Mesothelial cell of epicardium (in vitro differentiated cells): ENCODE data around the gene PTPRG. TPM values are rescaled to one million over a fixed set of nuclear protein-coding genes. Genes with fewer than 3 reads are reported as not detected.

ENCODE experiments used
- DNase-seq, 2 experiments: peaks; one replicate each; pipeline ENCODE4 v3.0.0; 2021; ENCODE audit warnings: low spot score in 2 of 2; ENCODE audit not compliant: unreplicated experiment in 2 of 2
- H3K27ac Mint-ChIP-seq: 2 replicates; pipeline ENCODE4 v1.8.0; 2021; ENCODE audit warnings: mixed read lengths
- H3K27me3 Mint-ChIP-seq: 2 replicates; pipeline ENCODE4 v1.8.0; 2021; ENCODE audit warnings: low read depth, mixed read lengths
- H3K36me3 Mint-ChIP-seq: 2 replicates; pipeline ENCODE4 v1.8.0; 2021; ENCODE audit warnings: mixed read lengths
- H3K4me1 Mint-ChIP-seq: 2 replicates; pipeline ENCODE4 v1.8.0; 2021; ENCODE audit warnings: mixed read lengths
- H3K4me3 Mint-ChIP-seq: 2 replicates; pipeline ENCODE4 v1.8.0; 2021; ENCODE audit warnings: mild to moderate bottlenecking, moderate library complexity, mixed read lengths
- H3K9me3 Mint-ChIP-seq: 2 replicates; pipeline ENCODE4 v1.8.0; 2021; ENCODE audit warnings: mixed read lengths
- CTCF ChIP-seq: fragments of 200-600 bp; sonication (generic); IDR thresholded peaks from one replicate; pipeline ENCODE4 v1.5.0; 2021; ENCODE audit warnings: antibody characterized with exemption; ENCODE audit not compliant: unreplicated experiment
- total RNA-seq: library from RNA; stranded (reverse); gene quantifications from 3 replicates; pipeline ENCODE4 v1.2.1, GENCODE V29; 2021

PTPRG gene
- total RNA-seq, 1 donor from 2014 or later = 40.4 TPM

- Mint-ChIP-seq H3K4me1 (no peaks in the 10 kb centered on the region), H3K27ac (no peak overlapping the region), H3K27me3 (no peaks in the 10 kb centered on the region), H3K36me3 (no peaks in the 10 kb centered on the region), H3K4me3 (no peak overlapping the region), H3K9me3 (no peaks in the 10 kb centered on the region)
- TF ChIP-seq CTCF = no peak
- no peak for DNase-seq
Measured at GRCh38 chr3:61989681-61990080, 428.3 kb downstream of the PTPRG start.

- no peak for DNase-seq
- H3K4me3 Mint-ChIP-seq = no peak overlapping the region
- no peak for TF ChIP-seq CTCF
- H3K36me3 Mint-ChIP-seq = no peaks in the 10 kb centered on the region
- no peak overlapping the region for H3K27ac Mint-ChIP-seq
- H3K4me1 Mint-ChIP-seq = no peaks in the 10 kb centered on the region
- H3K27me3 Mint-ChIP-seq = no peaks in the 10 kb centered on the region
- no peaks in the 10 kb centered on the region for H3K9me3 Mint-ChIP-seq
Measured at GRCh38 chr3:61990327-61991027, 429.1 kb downstream of the PTPRG start.

GRCh38 chr3:61991706-61992105, 430.3 kb downstream of the PTPRG start:
- Mint-ChIP-seq H3K9me3 (no peaks in the 10 kb centered on the region), H3K27me3 (no peaks in the 10 kb centered on the region), H3K27ac (no peak overlapping the region), H3K4me1 (no peaks in the 10 kb centered on the region), H3K4me3 (no peak overlapping the region), H3K36me3 (no peaks in the 10 kb centered on the region)
- no peak for TF ChIP-seq CTCF
- DNase-seq = no peak

- H3K4me3 Mint-ChIP-seq = no peak overlapping the region
- TF ChIP-seq CTCF = no peak
- H3K9me3 Mint-ChIP-seq = no peaks in the 10 kb centered on the region
- H3K27me3 Mint-ChIP-seq = no peaks in the 10 kb centered on the region
- peaks cover 4% of the 10 kb centered on the region for H3K4me1 Mint-ChIP-seq
- peaks cover 3% of the 10 kb centered on the region for H3K36me3 Mint-ChIP-seq
- H3K27ac Mint-ChIP-seq = no peak overlapping the region
- no peak for DNase-seq
Measured at GRCh38 chr3:61996366-61996765, 435.0 kb downstream of the PTPRG start.

- TF ChIP-seq CTCF = no peak
- Mint-ChIP-seq H3K27ac (no peak overlapping the region), H3K27me3 (no peaks in the 10 kb centered on the region)
Measured at GRCh38 chr3:61997101-61997500, 435.7 kb downstream of the PTPRG start.

GRCh38 chr3:62003835-62004234, 442.5 kb downstream of the PTPRG start:
- TF ChIP-seq CTCF = no peak
- no peak overlapping the region for H3K27ac Mint-ChIP-seq
- no peak for DNase-seq
- H3K4me3 Mint-ChIP-seq = no peak overlapping the region
- H3K27me3 Mint-ChIP-seq = no peaks in the 10 kb centered on the region
- peaks cover 20% of the 10 kb centered on the region for H3K36me3 Mint-ChIP-seq
- no peaks in the 10 kb centered on the region for H3K9me3 Mint-ChIP-seq
- no peaks in the 10 kb centered on the region for H3K4me1 Mint-ChIP-seq

More at GRCh38 chr3:61997101-61997500, 435.7 kb downstream of the PTPRG start:
- Mint-ChIP-seq H3K9me3 (no peaks in the 10 kb centered on the region), H3K36me3 (peaks cover 3% of the 10 kb centered on the region), H3K4me1 (peaks cover 4% of the 10 kb centered on the region), H3K4me3 (no peak overlapping the region)
- no peak for DNase-seq
